Nephron progenitor cell (in vitro differentiated cells): ENCODE measurements around the gene BMP5.

Experiments used
- DNase-seq: peaks from one replicate; pipeline ENCODE4 v3.0.0; 2021
- H3K27ac Mint-ChIP-seq: 2 replicates; pipeline ENCODE4 v1.8.0; 2021; ENCODE audit warnings: mild to moderate bottlenecking, moderate library complexity, mixed read lengths
- H3K27me3 Mint-ChIP-seq: 2 replicates; pipeline ENCODE4 v1.8.0; 2021; ENCODE audit warnings: mild to moderate bottlenecking, low read depth, mixed read lengths; ENCODE audit not compliant: poor library complexity
- H3K36me3 Mint-ChIP-seq: 2 replicates; pipeline ENCODE4 v1.8.0; 2021; ENCODE audit warnings: low read depth, mixed read lengths
- H3K4me1 Mint-ChIP-seq: 2 replicates; pipeline ENCODE4 v1.8.0; 2021; ENCODE audit warnings: mixed read lengths
- H3K4me3 Mint-ChIP-seq: 2 replicates; pipeline ENCODE4 v1.8.0; 2021; ENCODE audit warnings: mild to moderate bottlenecking, moderate library complexity, mixed read lengths
- H3K9me3 Mint-ChIP-seq: 2 replicates; pipeline ENCODE4 v1.8.0; 2021; ENCODE audit warnings: mild to moderate bottlenecking, moderate library complexity, mixed read lengths
- TF ChIP-seq, protein P1 (sequence below): fragments of 200-600 bp; sonication (generic); IDR thresholded peaks from 2 replicates; pipeline ENCODE4 v1.5.0; 2021; ENCODE audit warnings: antibody characterized with exemption

BMP5 gene

DNA sequence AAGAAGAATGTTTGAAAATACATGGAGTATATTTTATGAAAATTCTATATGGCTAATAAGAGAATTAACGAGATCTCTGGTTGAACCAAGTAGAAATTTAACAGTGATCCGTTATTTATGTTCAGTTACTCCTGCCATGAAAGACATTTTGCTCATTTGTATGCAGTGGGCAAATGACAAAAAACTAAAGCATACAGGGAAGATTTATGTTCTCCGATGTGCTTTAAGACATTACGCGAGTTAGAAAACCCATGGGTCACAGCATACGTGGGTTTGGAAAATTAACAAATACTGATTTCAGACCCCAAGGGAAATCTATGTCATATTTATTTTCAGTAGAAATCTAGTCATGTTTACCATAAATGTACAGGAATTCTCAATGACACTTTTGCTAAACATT lies 90.1 kb downstream of the BMP5 start:
- peaks cover 18% of the 10 kb centered on the region for H3K4me1 Mint-ChIP-seq
- H3K27ac Mint-ChIP-seq: no peak overlapping the region
- no peaks in the 10 kb centered on the region for H3K9me3 Mint-ChIP-seq
- no peaks in the 10 kb centered on the region for H3K27me3 Mint-ChIP-seq
- no peaks in the 10 kb centered on the region for H3K36me3 Mint-ChIP-seq
- no peak overlapping the region for H3K4me3 Mint-ChIP-seq
- no peak for DNase-seq
- TF ChIP-seq, protein P1, sequence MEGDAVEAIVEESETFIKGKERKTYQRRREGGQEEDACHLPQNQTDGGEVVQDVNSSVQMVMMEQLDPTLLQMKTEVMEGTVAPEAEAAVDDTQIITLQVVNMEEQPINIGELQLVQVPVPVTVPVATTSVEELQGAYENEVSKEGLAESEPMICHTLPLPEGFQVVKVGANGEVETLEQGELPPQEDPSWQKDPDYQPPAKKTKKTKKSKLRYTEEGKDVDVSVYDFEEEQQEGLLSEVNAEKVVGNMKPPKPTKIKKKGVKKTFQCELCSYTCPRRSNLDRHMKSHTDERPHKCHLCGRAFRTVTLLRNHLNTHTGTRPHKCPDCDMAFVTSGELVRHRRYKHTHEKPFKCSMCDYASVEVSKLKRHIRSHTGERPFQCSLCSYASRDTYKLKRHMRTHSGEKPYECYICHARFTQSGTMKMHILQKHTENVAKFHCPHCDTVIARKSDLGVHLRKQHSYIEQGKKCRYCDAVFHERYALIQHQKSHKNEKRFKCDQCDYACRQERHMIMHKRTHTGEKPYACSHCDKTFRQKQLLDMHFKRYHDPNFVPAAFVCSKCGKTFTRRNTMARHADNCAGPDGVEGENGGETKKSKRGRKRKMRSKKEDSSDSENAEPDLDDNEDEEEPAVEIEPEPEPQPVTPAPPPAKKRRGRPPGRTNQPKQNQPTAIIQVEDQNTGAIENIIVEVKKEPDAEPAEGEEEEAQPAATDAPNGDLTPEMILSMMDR: no peak

DNA sequence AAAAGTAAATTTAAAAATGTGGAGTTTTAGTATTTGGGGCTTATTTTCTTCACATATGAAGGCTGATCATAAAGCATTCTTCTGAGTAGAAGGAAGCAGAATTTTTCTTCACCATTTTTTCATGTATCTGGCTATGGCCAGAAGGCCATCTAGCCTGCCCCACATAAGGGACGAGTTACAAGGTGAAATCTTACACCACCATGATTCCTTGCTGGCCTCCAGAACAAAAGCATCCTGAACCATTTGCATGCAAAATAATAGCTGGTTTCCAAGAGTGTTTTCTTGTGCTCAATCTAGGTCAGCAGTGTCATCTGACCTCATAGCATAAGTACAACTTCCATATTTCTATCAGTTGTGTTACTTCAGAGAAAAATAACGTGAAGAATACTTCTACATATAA lies 93.1 kb downstream of the BMP5 start:
- no peaks in the 10 kb centered on the region for H3K9me3 Mint-ChIP-seq
- H3K4me3 Mint-ChIP-seq: no peak overlapping the region
- TF ChIP-seq, protein P1: no peak
- no peaks in the 10 kb centered on the region for H3K36me3 Mint-ChIP-seq
- peak overlapping the region; percentile 49 for H3K27ac Mint-ChIP-seq
- peaks cover 15% of the 10 kb centered on the region for H3K4me1 Mint-ChIP-seq
- DNase-seq: no peak
- no peaks in the 10 kb centered on the region for H3K27me3 Mint-ChIP-seq

DNA sequence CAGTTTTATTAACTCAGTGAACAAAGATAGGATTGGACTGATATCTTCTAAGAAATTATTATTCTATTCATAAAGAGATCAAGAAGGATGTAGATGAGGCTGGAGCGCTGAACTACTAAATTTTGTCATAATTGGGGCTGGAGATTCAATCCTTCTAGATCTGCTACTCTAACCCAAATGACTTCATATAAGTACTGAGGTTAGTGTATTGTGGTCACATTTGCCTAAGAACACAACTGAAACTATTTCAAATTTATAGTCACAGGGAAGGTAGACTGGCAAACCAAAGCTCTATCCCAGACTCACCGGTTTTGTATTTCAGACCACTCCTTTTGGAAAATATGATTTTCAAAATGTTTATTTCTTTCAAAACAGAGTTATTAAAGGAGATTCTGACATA lies 96.7 kb downstream of the BMP5 start:
- Mint-ChIP-seq H3K4me3 (no peak overlapping the region), H3K9me3 (no peaks in the 10 kb centered on the region), H3K27me3 (no peaks in the 10 kb centered on the region), H3K36me3 (no peaks in the 10 kb centered on the region), H3K27ac (no peak overlapping the region), H3K4me1 (peaks cover 15% of the 10 kb centered on the region)
- no peak for DNase-seq
- TF ChIP-seq, protein P1: no peak

DNA sequence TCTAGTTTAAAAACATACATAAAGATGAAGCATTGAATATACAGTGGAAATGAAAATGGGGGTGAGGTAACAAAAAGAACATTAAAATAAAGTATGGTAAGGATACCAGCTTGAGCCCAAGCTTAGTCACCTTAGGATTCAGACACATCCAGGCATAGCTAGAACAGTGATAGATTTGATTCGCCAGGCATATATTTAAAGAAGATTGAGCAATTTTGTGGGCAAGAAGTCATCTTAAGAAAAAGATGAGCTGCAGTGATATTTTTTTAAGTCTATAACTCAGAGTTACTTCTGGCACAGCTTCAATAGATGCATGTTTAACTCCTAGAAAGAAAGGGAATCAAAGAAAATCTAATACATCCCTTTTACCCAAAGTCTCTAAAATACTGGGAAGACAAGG lies 97.9 kb downstream of the BMP5 start:
- Mint-ChIP-seq H3K9me3 (no peaks in the 10 kb centered on the region), H3K36me3 (no peaks in the 10 kb centered on the region), H3K27ac (no peak overlapping the region), H3K4me3 (no peak overlapping the region), H3K4me1 (peaks cover 9% of the 10 kb centered on the region), H3K27me3 (no peaks in the 10 kb centered on the region)
- no peak for DNase-seq
- TF ChIP-seq, protein P1: no peak

DNA sequence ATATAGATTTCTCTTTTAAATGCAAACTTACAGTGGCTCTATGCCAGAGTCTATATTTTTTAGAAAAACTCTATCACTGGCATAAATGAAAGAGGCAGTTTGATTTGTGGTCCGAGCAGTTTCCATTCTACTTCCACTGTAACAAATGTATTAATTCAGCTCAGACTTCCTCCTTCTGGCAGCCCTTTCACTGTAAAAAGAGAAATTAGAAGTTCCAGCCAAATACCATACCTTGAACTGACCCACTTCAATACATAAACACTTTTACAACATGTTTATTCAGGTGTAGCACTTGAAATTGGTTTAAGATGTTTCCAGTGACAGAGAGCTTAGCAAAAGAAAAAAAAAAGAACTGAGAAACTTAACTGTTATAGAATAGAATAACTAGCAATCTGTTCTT lies 99.3 kb downstream of the BMP5 start:
- H3K27ac Mint-ChIP-seq: no peak overlapping the region
- DNase-seq: no peak
- H3K4me1 Mint-ChIP-seq: peaks cover 6% of the 10 kb centered on the region
- TF ChIP-seq, protein P1: no peak
- H3K4me3 Mint-ChIP-seq: no peak overlapping the region
- H3K27me3 Mint-ChIP-seq: no peaks in the 10 kb centered on the region
- no peaks in the 10 kb centered on the region for H3K36me3 Mint-ChIP-seq
- no peaks in the 10 kb centered on the region for H3K9me3 Mint-ChIP-seq

DNA sequence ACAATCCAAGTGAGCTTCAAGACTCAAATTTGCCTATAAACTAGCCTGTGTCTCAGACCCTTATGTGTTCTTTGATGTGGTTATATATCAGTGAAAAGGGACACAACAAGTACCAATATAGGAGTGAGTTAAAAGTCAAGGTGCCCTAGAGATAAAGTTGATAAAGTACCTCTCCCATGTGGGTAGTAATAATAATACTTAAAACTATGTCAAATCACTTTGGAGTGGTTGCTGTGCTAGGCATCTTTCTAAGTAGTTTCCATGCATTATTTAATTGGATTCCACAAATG lies 100.4 kb downstream of the BMP5 start:
- TF ChIP-seq, protein P1: no peak
- H3K36me3 Mint-ChIP-seq: no peaks in the 10 kb centered on the region
- H3K27ac Mint-ChIP-seq: no peak overlapping the region

More for the DNA sequence above, 100.4 kb downstream of the BMP5 start:
- no peaks in the 10 kb centered on the region for H3K9me3 Mint-ChIP-seq
- H3K4me3 Mint-ChIP-seq: no peak overlapping the region
- H3K27me3 Mint-ChIP-seq: no peaks in the 10 kb centered on the region
- no peak for DNase-seq
- H3K4me1 Mint-ChIP-seq: peaks cover 6% of the 10 kb centered on the region
